ENCODE measurements around the gene CHN1.

CHN1 gene

GRCh38 chr2:174752403-174753037 is 252.7 kb downstream of the CHN1 start:
- peaks cover 45% of the 10 kb centered on the region for H3K4me1 Mint-ChIP-seq (ENCODE audit: low read depth)
- no peaks in the 10 kb centered on the region for H3K9me3 Mint-ChIP-seq
- peak overlapping the region; percentile 49 for H3K4me3 Mint-ChIP-seq
- no peaks in the 10 kb centered on the region for H3K27me3 Mint-ChIP-seq
- DNase-seq: peak; percentile 46
- H3K27ac Mint-ChIP-seq: peak overlapping the region; percentile 96
- H3K36me3 Mint-ChIP-seq (ENCODE audit: low read depth): no peaks in the 10 kb centered on the region

GRCh38 chr2:174750923-174751441 is 254.2 kb downstream of the CHN1 start:
- Mint-ChIP-seq H3K27ac (peak overlapping the region; percentile 89), H3K36me3 (ENCODE audit: low read depth) (no peaks in the 10 kb centered on the region), H3K9me3 (no peaks in the 10 kb centered on the region), H3K4me3 (peak overlapping the region; percentile 30), H3K27me3 (no peaks in the 10 kb centered on the region), H3K4me1 (ENCODE audit: low read depth) (peaks cover 45% of the 10 kb centered on the region)
- peak; percentile 65 for DNase-seq

GRCh38 chr2:174749793-174750192 is 255.4 kb downstream of the CHN1 start:
- no peak for DNase-seq
- no peaks in the 10 kb centered on the region for H3K27me3 Mint-ChIP-seq
- H3K27ac Mint-ChIP-seq: peak overlapping the region; percentile 89
- peaks cover 45% of the 10 kb centered on the region for H3K4me1 Mint-ChIP-seq (ENCODE audit: low read depth)
- no peaks in the 10 kb centered on the region for H3K36me3 Mint-ChIP-seq (ENCODE audit: low read depth)
- no peaks in the 10 kb centered on the region for H3K9me3 Mint-ChIP-seq
- H3K4me3 Mint-ChIP-seq: no peak overlapping the region

- peak; percentile 74 for DNase-seq
- peaks cover 45% of the 10 kb centered on the region for H3K4me1 Mint-ChIP-seq (ENCODE audit: low read depth)
- no peaks in the 10 kb centered on the region for H3K27me3 Mint-ChIP-seq
- no peaks in the 10 kb centered on the region for H3K36me3 Mint-ChIP-seq (ENCODE audit: low read depth)
- H3K27ac Mint-ChIP-seq: no peak overlapping the region
- no peaks in the 10 kb centered on the region for H3K9me3 Mint-ChIP-seq
- no peak overlapping the region for H3K4me3 Mint-ChIP-seq
Measured at GRCh38 chr2:174748948-174749347, 256.2 kb downstream of the CHN1 start.

Data from activated T-cell treated with anti-CD3 and anti-CD28 coated beads, Interleukin-2, amount 50 U/mL, for 24 hours (primary cell).